ENCODE measurements around the gene BCAS3.

BCAS3 gene

DNA sequence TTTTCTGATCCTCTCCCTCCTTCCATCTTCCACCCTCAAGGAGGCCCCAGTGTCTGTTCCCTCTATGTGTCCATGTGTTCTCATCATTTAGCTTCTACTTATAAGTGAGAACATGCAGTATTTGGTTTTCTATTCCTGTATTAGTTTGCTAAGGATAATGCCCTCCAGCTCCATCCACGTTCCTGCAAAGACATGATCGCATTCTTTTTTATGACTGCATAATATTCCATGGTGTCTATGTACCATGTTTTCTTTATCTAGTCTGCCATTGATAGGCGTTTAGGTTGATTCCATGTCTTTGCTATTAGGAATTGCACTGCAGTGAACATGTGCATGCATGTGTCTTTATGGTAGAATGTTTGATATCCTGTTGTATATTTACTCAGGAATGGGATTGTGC lies 275.1 kb downstream of the BCAS3 start:
- no peak overlapping the region for H3K4me3 ChIP-seq (replicated peaks; ENCODE audit: low read depth, low read length)
- no peak for DNase-seq (ENCODE audit: low read depth)
- TF ChIP-seq, protein P1, sequence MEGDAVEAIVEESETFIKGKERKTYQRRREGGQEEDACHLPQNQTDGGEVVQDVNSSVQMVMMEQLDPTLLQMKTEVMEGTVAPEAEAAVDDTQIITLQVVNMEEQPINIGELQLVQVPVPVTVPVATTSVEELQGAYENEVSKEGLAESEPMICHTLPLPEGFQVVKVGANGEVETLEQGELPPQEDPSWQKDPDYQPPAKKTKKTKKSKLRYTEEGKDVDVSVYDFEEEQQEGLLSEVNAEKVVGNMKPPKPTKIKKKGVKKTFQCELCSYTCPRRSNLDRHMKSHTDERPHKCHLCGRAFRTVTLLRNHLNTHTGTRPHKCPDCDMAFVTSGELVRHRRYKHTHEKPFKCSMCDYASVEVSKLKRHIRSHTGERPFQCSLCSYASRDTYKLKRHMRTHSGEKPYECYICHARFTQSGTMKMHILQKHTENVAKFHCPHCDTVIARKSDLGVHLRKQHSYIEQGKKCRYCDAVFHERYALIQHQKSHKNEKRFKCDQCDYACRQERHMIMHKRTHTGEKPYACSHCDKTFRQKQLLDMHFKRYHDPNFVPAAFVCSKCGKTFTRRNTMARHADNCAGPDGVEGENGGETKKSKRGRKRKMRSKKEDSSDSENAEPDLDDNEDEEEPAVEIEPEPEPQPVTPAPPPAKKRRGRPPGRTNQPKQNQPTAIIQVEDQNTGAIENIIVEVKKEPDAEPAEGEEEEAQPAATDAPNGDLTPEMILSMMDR (IDR thresholded peaks at IDR 0.05; ENCODE audit: low read length, missing control alignments): no peak

GRCh38 chr17:60959011-60959410 lies 281.4 kb downstream of the BCAS3 start:
- peak; percentile 16 for DNase-seq (ENCODE audit: low read depth)
- no peak overlapping the region for H3K4me3 ChIP-seq (replicated peaks; ENCODE audit: low read depth, low read length)
- TF ChIP-seq, protein P1 (IDR thresholded peaks at IDR 0.05; ENCODE audit: low read length, missing control alignments): no peak

- no peak overlapping the region for H3K4me3 ChIP-seq (replicated peaks; ENCODE audit: low read depth, low read length)
- no peak for DNase-seq (ENCODE audit: low read depth)
- TF ChIP-seq, protein P1 (IDR thresholded peaks at IDR 0.05; ENCODE audit: low read length, missing control alignments): no peak
Observed at GRCh38 chr17:60959696-60960095, 282.0 kb downstream of the BCAS3 start.

GRCh38 chr17:60960398-60961065 lies 282.9 kb downstream of the BCAS3 start:
- TF ChIP-seq, protein P1 (IDR thresholded peaks at IDR 0.05; ENCODE audit: low read length, missing control alignments): no peak
- DNase-seq (ENCODE audit: low read depth): no peak
- no peak overlapping the region for H3K4me3 ChIP-seq (replicated peaks; ENCODE audit: low read depth, low read length)

- no peak for DNase-seq (ENCODE audit: low read depth)
- TF ChIP-seq, protein P1 (IDR thresholded peaks at IDR 0.05; ENCODE audit: low read length, missing control alignments): no peak
- no peak overlapping the region for H3K4me3 ChIP-seq (replicated peaks; ENCODE audit: low read depth, low read length)
Observed at GRCh38 chr17:60964160-60964559, 286.5 kb downstream of the BCAS3 start.

DNA sequence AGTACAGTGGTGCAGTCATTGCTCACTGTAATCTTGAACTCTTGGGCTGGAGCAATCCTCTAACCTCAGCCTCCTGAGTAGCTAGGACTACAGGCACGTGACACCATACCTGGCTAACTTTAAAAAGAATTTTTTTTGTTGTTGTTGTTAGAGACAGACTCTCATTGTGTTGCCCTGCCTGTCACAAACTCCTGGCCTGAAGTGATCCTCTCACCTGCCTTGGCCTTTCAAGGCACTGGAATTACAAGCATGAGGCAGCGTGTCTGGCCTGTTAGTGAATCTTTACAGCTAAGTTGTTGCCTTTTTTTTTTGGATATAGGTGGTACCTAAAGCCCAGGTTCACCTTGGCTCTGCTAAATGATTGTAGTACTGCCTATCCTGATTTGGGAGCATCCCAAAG lies 290.6 kb downstream of the BCAS3 start:
- DNase-seq (ENCODE audit: low read depth): no peak
- TF ChIP-seq, protein P1 (IDR thresholded peaks at IDR 0.05; ENCODE audit: low read length, missing control alignments): no peak
- H3K4me3 ChIP-seq (replicated peaks; ENCODE audit: low read depth, low read length): no peak overlapping the region

- DNase-seq (ENCODE audit: low read depth): no peak
- no peak overlapping the region for H3K4me3 ChIP-seq (replicated peaks; ENCODE audit: low read depth, low read length)
- TF ChIP-seq, protein P1 (IDR thresholded peaks at IDR 0.05; ENCODE audit: low read length, missing control alignments): no peak
Observed at GRCh38 chr17:60969500-60970037, 291.9 kb downstream of the BCAS3 start.
